PC-9 (cell line): ENCODE results near the gene TXNRD1.

Experiments used
- CTCF ChIP-seq: fragments of 200-600 bp; sonication (generic); conservative IDR thresholded peaks from 2 replicates; pipeline ENCODE4 v1.6.1; 2017; ENCODE audit warnings: mixed run types, antibody characterized with exemption, mild to moderate bottlenecking, moderate library complexity
- EZH2 ChIP-seq: fragments of 200-600 bp; sonication (generic); IDR thresholded peaks from 2 replicates; pipeline ENCODE4 v1.8.0; 2017; ENCODE audit warnings: antibody characterized with exemption, low read depth

- TF ChIP-seq EZH2 (no peak), CTCF (no peak)
Observed at GRCh38 chr12:104319918-104320626, 104.5 kb downstream of the TXNRD1 start.
